ENCODE measurements around the gene ASGR2. TPM values are rescaled to one million over a fixed set of nuclear protein-coding genes. Genes with fewer than 3 reads are reported as not detected.

The ASGR2 gene
- total and polyA plus RNA-seq, 2 of the 13 experiments (the other 11 are each of a cell fraction or from before 2014, with no cell fraction given): 320 to 754 TPM

GRCh38 chr17:7114241-7114874 is at the start of gene ASGR2 (continued):
- TF ChIP-seq, protein P1, sequence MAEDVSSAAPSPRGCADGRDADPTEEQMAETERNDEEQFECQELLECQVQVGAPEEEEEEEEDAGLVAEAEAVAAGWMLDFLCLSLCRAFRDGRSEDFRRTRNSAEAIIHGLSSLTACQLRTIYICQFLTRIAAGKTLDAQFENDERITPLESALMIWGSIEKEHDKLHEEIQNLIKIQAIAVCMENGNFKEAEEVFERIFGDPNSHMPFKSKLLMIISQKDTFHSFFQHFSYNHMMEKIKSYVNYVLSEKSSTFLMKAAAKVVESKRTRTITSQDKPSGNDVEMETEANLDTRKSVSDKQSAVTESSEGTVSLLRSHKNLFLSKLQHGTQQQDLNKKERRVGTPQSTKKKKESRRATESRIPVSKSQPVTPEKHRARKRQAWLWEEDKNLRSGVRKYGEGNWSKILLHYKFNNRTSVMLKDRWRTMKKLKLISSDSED (CRISPR knock-in tag; IDR thresholded peaks at IDR 0.05): 0 out of 2 replicates have a peak, but pooled peaks have one; percentile 36
- TF ChIP-seq HOXA7 (CRISPR knock-in tag; IDR thresholded peaks at IDR 0.05) (no peak), MYNN (CRISPR knock-in tag; IDR thresholded peaks at IDR 0.05; ENCODE audit: low read depth) (no peak), FOXK1 (CRISPR knock-in tag; IDR thresholded peaks at IDR 0.05; ENCODE audit: borderline replicate concordance, low read depth) (peak; percentile 76; the same call in 1 of the 2 replicates), GTF2F1 (IDR thresholded peaks at IDR 0.05; ENCODE audit: low read length) (no peak), NONO (IDR thresholded peaks at IDR 0.05) (no peak), NONO (CRISPR knock-in tag; conservative IDR thresholded peaks at IDR 0.05) (peak; percentile 94), ZBTB42 (CRISPR knock-in tag; IDR thresholded peaks at IDR 0.05) (no peak), ZNF350 (CRISPR knock-in tag; IDR thresholded peaks at IDR 0.05; ENCODE audit: borderline replicate concordance, low read depth) (peak; percentile 54), CHD2 (IDR thresholded peaks at IDR 0.05; ENCODE audit: low read depth, low read length) (no peak; the same call in 1 of the 2 replicates), TBX3 (IDR thresholded peaks at IDR 0.05; ENCODE audit: borderline replicate concordance) (peak; percentile 90; the same call in 1 of the 2 replicates), SIX4 (CRISPR knock-in tag; IDR thresholded peaks at IDR 0.05) (no peak), FOXJ3 (CRISPR knock-in tag; IDR thresholded peaks at IDR 0.05; ENCODE audit: borderline replicate concordance) (no peak; the same call in 1 of the 2 replicates), ELF3 (CRISPR knock-in tag; IDR thresholded peaks at IDR 0.05) (no peak), PATZ1 (CRISPR knock-in tag; IDR thresholded peaks at IDR 0.05) (no peak), SKI (IDR thresholded peaks at IDR 0.05; ENCODE audit: partially characterized antibody) (no peak), USF2 (IDR thresholded peaks at IDR 0.05; ENCODE audit: low read depth, low read length) (no peak), USF2 (CRISPR knock-in tag; IDR thresholded peaks at IDR 0.05; ENCODE audit: borderline replicate concordance) (no peak), TAF15 (IDR thresholded peaks at IDR 0.05; ENCODE audit: low read depth, low read length, poor library complexity, severe bottlenecking) (peak; percentile 86), ZNF230 (CRISPR knock-in tag; IDR thresholded peaks at IDR 0.05) (no peak), ZNF556 (CRISPR knock-in tag; IDR thresholded peaks at IDR 0.05; ENCODE audit: borderline replicate concordance) (no peak; the same call in 1 of the 2 replicates), ZMYM2 (CRISPR knock-in tag; IDR thresholded peaks at IDR 0.05) (no peak), E2F2 (CRISPR knock-in tag; IDR thresholded peaks at IDR 0.05; ENCODE audit: borderline replicate concordance) (no peak), GATAD1 (CRISPR knock-in tag; IDR thresholded peaks at IDR 0.05) (peak; percentile 61; the same call in 1 of the 2 replicates), ZNF343 (CRISPR knock-in tag; IDR thresholded peaks at IDR 0.05) (no peak; the same call in 1 of the 2 replicates)
